Uterus (tissue), 2 donors: Measurements from ENCODE around the gene ETF1.

Experiments used
- POLR2A ChIP-seq, 2 donors: fragments of 450-650 bp; IDR thresholded peaks; one replicate each; pipeline ENCODE4 v1.6.1; 2016; ENCODE audit warnings: antibody characterized with exemption in 2 of 2, mild to moderate bottlenecking in 1 of 2, moderate library complexity in 1 of 2
- TF ChIP-seq, protein P1 (sequence below), 4 experiments: fragments of 200-600 bp in 2 of 4; fragments of 450-650 bp in 2 of 4; sonication (generic) in 2 of 4; IDR thresholded peaks; one replicate each; pipeline ENCODE4 v1.5.1; 2016 to 2019; ENCODE audit warnings: antibody characterized with exemption in 4 of 4, mild to moderate bottlenecking in 2 of 4, moderate library complexity in 1 of 4

GRCh38 chr5:138523406-138523805 lies 19.6 kb downstream of the ETF1 start:
- TF ChIP-seq, protein P1, sequence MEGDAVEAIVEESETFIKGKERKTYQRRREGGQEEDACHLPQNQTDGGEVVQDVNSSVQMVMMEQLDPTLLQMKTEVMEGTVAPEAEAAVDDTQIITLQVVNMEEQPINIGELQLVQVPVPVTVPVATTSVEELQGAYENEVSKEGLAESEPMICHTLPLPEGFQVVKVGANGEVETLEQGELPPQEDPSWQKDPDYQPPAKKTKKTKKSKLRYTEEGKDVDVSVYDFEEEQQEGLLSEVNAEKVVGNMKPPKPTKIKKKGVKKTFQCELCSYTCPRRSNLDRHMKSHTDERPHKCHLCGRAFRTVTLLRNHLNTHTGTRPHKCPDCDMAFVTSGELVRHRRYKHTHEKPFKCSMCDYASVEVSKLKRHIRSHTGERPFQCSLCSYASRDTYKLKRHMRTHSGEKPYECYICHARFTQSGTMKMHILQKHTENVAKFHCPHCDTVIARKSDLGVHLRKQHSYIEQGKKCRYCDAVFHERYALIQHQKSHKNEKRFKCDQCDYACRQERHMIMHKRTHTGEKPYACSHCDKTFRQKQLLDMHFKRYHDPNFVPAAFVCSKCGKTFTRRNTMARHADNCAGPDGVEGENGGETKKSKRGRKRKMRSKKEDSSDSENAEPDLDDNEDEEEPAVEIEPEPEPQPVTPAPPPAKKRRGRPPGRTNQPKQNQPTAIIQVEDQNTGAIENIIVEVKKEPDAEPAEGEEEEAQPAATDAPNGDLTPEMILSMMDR (IDR thresholded peaks at IDR 0.05), result no peak
- no peak for TF ChIP-seq POLR2A (IDR thresholded peaks at IDR 0.05)
